Gastrocnemius medialis (tissue), 4 donors: Measurements from ENCODE around the gene KRTAP5-3. TPM values are rescaled to one million over a fixed set of nuclear protein-coding genes. Genes with fewer than 3 reads are reported as not detected.
"Not testable (repeated sequence)": the region's sequence is repeated elsewhere in the genome, so short reads cannot be mapped to it uniquely, and the experiment has no call there.

Experiments used
- ATAC-seq, 2 donors: fragments of 150-250 bp; one replicate each; pipeline ENCODE4 v1.9.1; 2016
- DNase-seq, 2 donors: peaks; one replicate each; pipeline ENCODE4 v3.0.0-alpha.2; 2019
- H3K27ac ChIP-seq, 4 donors: fragments of 200-600 bp; sonication (generic); 1 replicate in 1 of 4; 2 replicates in 3 of 4; pipeline ENCODE4 v1.5.1; 2016 to 2018; ENCODE audit warnings: mild to moderate bottlenecking in 2 of 4, moderate library complexity in 1 of 4
- H3K27me3 ChIP-seq, 3 donors: fragments of 200-600 bp; sonication (generic) in 2 of 3; 1 replicate in 1 of 3; 2 replicates in 2 of 3; pipeline versions ENCODE4 v1.5.1 to v1.6.0; 2016 to 2019; ENCODE audit warnings: mild to moderate bottlenecking in 1 of 3, moderate library complexity in 1 of 3
- H3K36me3 ChIP-seq, 2 donors: fragments of 200-600 bp; sonication (generic) in 1 of 2; one replicate each; pipeline ENCODE4 v1.5.1; 2017 to 2018
- H3K4me1 ChIP-seq, 2 donors: fragments of 200-600 bp; sonication (generic) in 1 of 2; one replicate each; pipeline ENCODE4 v1.5.1; 2016 to 2017; ENCODE audit warnings: mild to moderate bottlenecking in 2 of 2
- H3K4me3 ChIP-seq, 4 donors: fragments of 200-600 bp; sonication (generic) in 3 of 4; 1 replicate in 1 of 4; 2 replicates in 3 of 4; pipeline ENCODE4 v1.5.1; 2016 to 2019; ENCODE audit warnings: mild to moderate bottlenecking in 2 of 4
- H3K9me3 ChIP-seq, 3 donors: fragments of 200-600 bp; sonication (generic) in 2 of 3; 1 replicate in 1 of 3; 2 replicates in 2 of 3; pipeline ENCODE4 v1.5.1; 2016 to 2019
- CTCF ChIP-seq, 5 experiments: fragments of 450-650 bp in 3 of 5; fragments of 200-600 bp in 2 of 5; sonication (generic) in 2 of 5; IDR thresholded peaks in 4 of 5; conservative IDR thresholded peaks in 1 of 5; 1 replicate in 4 of 5; 2 replicates in 1 of 5; pipeline ENCODE4 v1.5.1; 2016 to 2019; ENCODE audit warnings: antibody characterized with exemption in 5 of 5, mild to moderate bottlenecking in 3 of 5, moderate library complexity in 3 of 5
- POLR2A ChIP-seq, 2 donors: fragments of 450-650 bp; IDR thresholded peaks; one replicate each; pipeline ENCODE4 v1.6.1; 2017; ENCODE audit warnings: antibody characterized with exemption in 2 of 2, mild to moderate bottlenecking in 2 of 2, moderate library complexity in 2 of 2
- in situ Hi-C, 4 donors: fragments of 200-750 bp; cut with MboI; loops; one replicate each; pipeline versions ENCODE4 v1.15.0 to v1.8.0; 2017; ENCODE audit warnings: low sequenced_read_pairs in 4 of 4
- intact Hi-C: fragments of 100-400 bp; cut with DNase I; formaldehyde crosslinking; loops from one replicate; pipeline ENCODE4 v1.15.1; 2023; ENCODE audit warnings: low total_unique reads
- total RNA-seq, 4 donors: library from RNA; depleted of rRNA; stranded (reverse); fragments of >200 nt; gene quantifications; one replicate each; pipeline versions ENCODE4 v1.1.0 to v1.2.3, GENCODE V29; 2016

Gene KRTAP5-3
- total RNA-seq, 4 donors from 2014 or later, result not detected

GRCh38 chr11:1586699-1587098 lies 21.6 kb downstream of the KRTAP5-3 start:
- ATAC-seq (peak; percentile 77 to 80), DNase-seq (peak in 1 of 2 donors; percentile 74)
- TF ChIP-seq POLR2A (IDR thresholded peaks at IDR 0.05) (no peak), CTCF (IDR thresholded peaks at IDR 0.05 in 4 of 5, conservative IDR thresholded peaks at IDR 0.05 in 1 of 5) (no peak)
- H3K27me3 ChIP-seq, result no peaks in the 10 kb centered on the region
- intact Hi-C loops, result loop anchor here (5.0 kb wide), 1 partner anchor 39 kb away; no protein-coding TSS in a partner anchor
- no peaks in the 10 kb centered on the region for H3K9me3 ChIP-seq
- H3K36me3 ChIP-seq, result no peaks in the 10 kb centered on the region
- peaks cover 16 to 21% of the 10 kb centered on the region in 2 donors for H3K4me1 ChIP-seq
- H3K4me3 ChIP-seq, result no peak overlapping the region
- in situ Hi-C loops, result no loop called here
- no peak overlapping the region for H3K27ac ChIP-seq

GRCh38 chr11:1584661-1585370 lies 23.4 kb downstream of the KRTAP5-3 start, which contains the start of gene KRTAP5-1:
Gene KRTAP5-1 (minus strand): TSS chr11:1585283. CDS start chr11:1585249, 34 bp downstream.
- DNase-seq, in situ Hi-C loops, H3K9me3 ChIP-seq, H3K36me3 ChIP-seq, ATAC-seq, H3K27ac ChIP-seq, H3K4me3 ChIP-seq, H3K27me3 ChIP-seq: not testable (repeated sequence)
- intact Hi-C loops, result loop anchor here (5.0 kb wide), 1 partner anchor 38 kb away; no protein-coding TSS in a partner anchor
- H3K4me1 ChIP-seq, result peaks cover 12 to 17% of the 10 kb centered on the region in 2 donors

DNA sequence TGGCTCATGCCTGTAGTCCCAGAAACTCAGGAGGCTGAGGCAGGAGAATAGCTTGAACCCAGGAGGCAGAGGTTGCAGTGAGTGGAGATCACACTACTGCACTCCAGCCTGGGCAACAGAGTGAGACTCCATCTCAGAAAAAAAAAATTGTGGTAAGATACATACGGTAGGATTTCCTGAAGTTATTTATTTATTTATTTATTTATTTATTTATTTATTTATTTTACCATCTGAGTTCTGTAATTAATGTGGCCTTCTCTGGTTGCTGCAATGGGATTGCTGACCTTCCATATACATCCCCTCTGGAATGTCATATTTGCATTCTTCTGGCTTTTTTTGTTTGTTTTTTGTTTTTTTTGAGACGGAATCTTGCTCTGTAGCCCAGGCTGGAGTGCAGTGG lies 25.4 kb downstream of the KRTAP5-3 start:
- H3K4me1 ChIP-seq, DNase-seq, H3K4me3 ChIP-seq, ATAC-seq, H3K9me3 ChIP-seq, intact Hi-C loops, H3K27ac ChIP-seq, H3K36me3 ChIP-seq, H3K27me3 ChIP-seq, in situ Hi-C loops: not testable (repeated sequence)

DNA sequence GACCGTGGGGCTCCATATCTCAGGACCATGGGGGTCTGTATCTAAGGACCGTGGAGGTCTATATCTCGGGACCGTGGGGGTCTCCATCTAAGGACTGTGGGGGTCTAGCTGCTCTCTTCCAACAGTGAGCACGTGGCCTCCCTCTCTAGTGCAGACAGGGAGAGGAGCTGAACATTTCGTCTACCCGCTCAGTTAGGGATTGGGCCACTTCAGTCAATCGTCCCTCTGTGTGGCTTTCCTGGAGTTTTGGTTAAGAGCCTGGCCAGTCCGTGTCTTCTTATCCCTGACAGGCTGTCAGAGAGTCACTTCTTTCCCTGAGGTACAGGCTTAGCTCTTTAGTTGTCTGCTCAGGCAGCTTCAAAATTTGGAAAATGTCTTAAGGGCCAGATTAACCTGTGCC lies 26.3 kb downstream of the KRTAP5-3 start:
- no peak for DNase-seq
- H3K4me3 ChIP-seq, result no peak overlapping the region
- intact Hi-C loops, result no loop called here
- TF ChIP-seq CTCF (IDR thresholded peaks at IDR 0.05 in 4 of 5, conservative IDR thresholded peaks at IDR 0.05 in 1 of 5) (no peak), POLR2A (IDR thresholded peaks at IDR 0.05) (no peak)
- no peak overlapping the region for H3K27ac ChIP-seq
- in situ Hi-C loops, result no loop called here
- ATAC-seq, result no peak
- H3K9me3 ChIP-seq, result no peaks in the 10 kb centered on the region
- no peaks in the 10 kb centered on the region for H3K36me3 ChIP-seq
- no peaks in the 10 kb centered on the region for H3K27me3 ChIP-seq
- peaks cover 3 to 7% of the 10 kb centered on the region in 2 donors for H3K4me1 ChIP-seq

DNA sequence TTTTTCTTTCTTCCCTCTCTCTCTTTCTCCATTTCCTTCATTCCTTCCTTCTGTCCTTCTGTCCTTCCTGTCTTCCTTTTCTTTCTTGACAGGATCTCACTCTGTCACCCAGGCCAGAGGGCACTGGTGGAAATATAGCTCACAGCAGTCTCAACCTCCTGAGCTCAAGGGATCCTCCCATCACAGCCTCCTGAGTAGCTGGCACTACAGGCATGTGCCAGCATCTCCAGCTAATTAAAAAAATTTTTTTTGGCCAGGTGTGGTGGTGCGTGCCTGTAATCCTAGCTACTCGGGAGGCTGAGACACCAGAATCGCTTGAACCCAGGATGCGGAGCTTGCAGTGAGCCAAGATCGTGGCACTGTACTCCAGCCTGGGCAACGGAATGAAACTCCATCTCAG lies 31.4 kb downstream of the KRTAP5-3 start:
- TF ChIP-seq CTCF (IDR thresholded peaks at IDR 0.05 in 4 of 5, conservative IDR thresholded peaks at IDR 0.05 in 1 of 5), result no peak
- TF ChIP-seq POLR2A (IDR thresholded peaks at IDR 0.05), result no peak
- in situ Hi-C loops (loop anchor here in 1 of 4 donors (5.0 kb wide), 1 partner anchor 40 kb away; no protein-coding TSS in a partner anchor), intact Hi-C loops (no loop called here)
- H3K9me3 ChIP-seq, result no peaks in the 10 kb centered on the region
- ATAC-seq (no peak), DNase-seq (no peak)
- H3K4me3 ChIP-seq, result no peak overlapping the region
- no peak overlapping the region for H3K27ac ChIP-seq
- H3K36me3 ChIP-seq, result no peaks in the 10 kb centered on the region
- H3K27me3 ChIP-seq, result no peaks in the 10 kb centered on the region
- H3K4me1 ChIP-seq, result peaks cover 5 to 19% of the 10 kb centered on the region in 2 donors

DNA sequence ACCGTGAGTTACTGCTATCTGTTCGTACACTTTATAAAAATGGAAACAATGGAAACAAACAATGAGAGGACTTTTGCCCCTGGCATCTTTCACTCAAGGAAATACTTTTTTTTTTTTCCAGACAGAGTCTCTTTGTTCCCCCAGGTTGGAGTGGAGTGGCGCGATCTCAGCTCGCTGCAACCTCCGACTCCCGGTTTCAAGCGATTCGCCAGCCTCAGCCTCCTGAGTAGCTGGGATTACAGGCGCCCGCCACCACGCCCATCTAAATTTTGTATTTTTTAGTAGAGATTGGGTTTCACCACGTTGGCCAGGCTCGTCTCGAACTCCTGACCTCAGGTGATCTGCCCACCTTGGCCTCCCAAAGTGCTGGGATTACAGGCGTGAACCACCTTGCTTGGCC lies 32.5 kb downstream of the KRTAP5-3 start:
- not testable (repeated sequence) for H3K27ac ChIP-seq, ATAC-seq, H3K36me3 ChIP-seq, H3K27me3 ChIP-seq, DNase-seq, H3K9me3 ChIP-seq, H3K4me3 ChIP-seq
- H3K4me1 ChIP-seq, result peaks cover 5 to 24% of the 10 kb centered on the region in 2 donors
- intact Hi-C loops, result loop anchor here (2.0 kb wide), 1 partner anchor 53 kb away; the partner anchor contains the start of gene KRTAP5-5
- in situ Hi-C loops, result loop anchor here in 1 of 4 donors (5.0 kb wide), 1 partner anchor 38 kb away; no protein-coding TSS in a partner anchor
